ENCODE measurements around the gene DHX15. TPM values are rescaled to one million over a fixed set of nuclear protein-coding genes. Genes with fewer than 3 reads are reported as not detected.

DHX15 gene
- total RNA-seq, 3 donors from 2014 or later (not counting 1 experiment from before 2014, with no cell fraction given), result 174 to 180 (median 179) TPM

DNA sequence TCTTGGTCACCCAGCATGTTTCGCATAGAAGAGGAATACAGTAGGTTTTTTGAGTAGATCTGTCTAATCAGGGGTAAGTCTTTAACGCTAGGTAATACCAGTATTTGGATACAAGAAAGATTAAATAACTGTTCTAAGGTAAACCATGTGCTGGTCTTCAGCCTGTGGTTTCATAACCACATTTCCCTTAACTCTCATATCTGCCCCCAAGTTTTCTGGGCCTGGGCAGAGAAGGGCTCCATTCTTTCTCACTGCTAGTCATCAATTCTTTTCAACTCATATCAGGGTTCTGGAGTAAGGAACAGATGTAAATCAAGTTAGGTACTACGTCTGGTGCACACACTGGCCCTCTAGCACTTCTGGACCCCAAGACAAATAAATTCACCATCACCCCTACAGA, 49.0 kb downstream of the DHX15 start:
- peak in 1 of 3 donors; percentile 45 for ATAC-seq
- no peak overlapping the region for H3K4me3 Mint-ChIP-seq
- no peaks in the 10 kb centered on the region for H3K36me3 Mint-ChIP-seq
- Histone ChIP-seq H3K36me3 (ENCODE audit: control insufficient read depth, insufficient read depth, low read length) (peaks cover 63% of the 10 kb centered on the region), H3K9me3 (ENCODE audit: control insufficient read depth, insufficient read depth, low read length) (no peaks in the 10 kb centered on the region), H3K27ac (ENCODE audit: low read length) (no peak overlapping the region), H3K27me3 (ENCODE audit: control insufficient read depth, insufficient read depth, low read length) (no peaks in the 10 kb centered on the region), H3K4me3 (ENCODE audit: low read length) (no peak overlapping the region), H3K4me1 (ENCODE audit: control insufficient read depth, insufficient read depth, low read length) (no peaks in the 10 kb centered on the region)
- H3K27me3 Mint-ChIP-seq (ENCODE audit: low read depth in 2 of 2), result no peaks in the 10 kb centered on the region
- no peaks in the 10 kb centered on the region for H3K9me3 Mint-ChIP-seq
- TF ChIP-seq, protein P1, sequence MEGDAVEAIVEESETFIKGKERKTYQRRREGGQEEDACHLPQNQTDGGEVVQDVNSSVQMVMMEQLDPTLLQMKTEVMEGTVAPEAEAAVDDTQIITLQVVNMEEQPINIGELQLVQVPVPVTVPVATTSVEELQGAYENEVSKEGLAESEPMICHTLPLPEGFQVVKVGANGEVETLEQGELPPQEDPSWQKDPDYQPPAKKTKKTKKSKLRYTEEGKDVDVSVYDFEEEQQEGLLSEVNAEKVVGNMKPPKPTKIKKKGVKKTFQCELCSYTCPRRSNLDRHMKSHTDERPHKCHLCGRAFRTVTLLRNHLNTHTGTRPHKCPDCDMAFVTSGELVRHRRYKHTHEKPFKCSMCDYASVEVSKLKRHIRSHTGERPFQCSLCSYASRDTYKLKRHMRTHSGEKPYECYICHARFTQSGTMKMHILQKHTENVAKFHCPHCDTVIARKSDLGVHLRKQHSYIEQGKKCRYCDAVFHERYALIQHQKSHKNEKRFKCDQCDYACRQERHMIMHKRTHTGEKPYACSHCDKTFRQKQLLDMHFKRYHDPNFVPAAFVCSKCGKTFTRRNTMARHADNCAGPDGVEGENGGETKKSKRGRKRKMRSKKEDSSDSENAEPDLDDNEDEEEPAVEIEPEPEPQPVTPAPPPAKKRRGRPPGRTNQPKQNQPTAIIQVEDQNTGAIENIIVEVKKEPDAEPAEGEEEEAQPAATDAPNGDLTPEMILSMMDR (IDR thresholded peaks at IDR 0.05), result no peak
- H3K27ac Mint-ChIP-seq, result peak overlapping the region; percentile 17 to 68
- DNase-seq, result no peak
- H3K4me1 Mint-ChIP-seq, result peaks cover 15 to 26% of the 10 kb centered on the region in 2 donors
- intact Hi-C loops (cut with micrococcal nuclease), result no loop called here
- WGBS (ENCODE audit: insufficient coverage), result 100% methylated on average over 1 of the region's 3 CpGs

DNA sequence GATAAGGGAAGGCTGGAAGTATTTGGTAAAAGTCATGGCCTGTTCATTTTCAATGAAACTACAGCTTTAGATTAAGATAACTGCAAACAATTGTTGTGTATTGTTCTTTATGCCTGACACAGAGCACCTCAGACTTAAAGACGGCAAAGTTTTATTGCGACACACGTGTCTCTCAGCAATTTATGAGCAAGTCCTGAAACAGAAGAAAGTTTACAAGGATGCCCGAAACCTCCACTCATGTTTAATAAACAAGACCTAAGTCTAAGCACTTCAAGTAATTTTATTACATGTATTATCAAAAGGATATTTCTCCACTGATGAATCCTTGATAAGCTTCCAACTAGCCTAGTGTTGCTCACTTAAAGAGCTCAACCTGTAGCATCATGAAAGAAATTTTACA, 51.0 kb downstream of the DHX15 start:
- intact Hi-C loops (cut with micrococcal nuclease), result no loop called here
- H3K36me3 Mint-ChIP-seq, result no peaks in the 10 kb centered on the region
- DNase-seq (no peak), ATAC-seq (no peak)
- H3K4me3 ChIP-seq (ENCODE audit: low read length), result no peak overlapping the region
- H3K27me3 Mint-ChIP-seq (ENCODE audit: low read depth in 2 of 2), result no peaks in the 10 kb centered on the region
- no peaks in the 10 kb centered on the region for H3K9me3 ChIP-seq (ENCODE audit: control insufficient read depth, insufficient read depth, low read length)
- TF ChIP-seq, protein P1 (IDR thresholded peaks at IDR 0.05), result no peak
- no peak overlapping the region for H3K4me3 Mint-ChIP-seq
- no peaks in the 10 kb centered on the region for H3K4me1 ChIP-seq (ENCODE audit: control insufficient read depth, insufficient read depth, low read length)
- 95% methylated on average over 4 of the region's 4 CpGs for whole genome bisulfite sequencing (ENCODE audit: insufficient coverage)
- no peak overlapping the region for H3K27ac ChIP-seq (ENCODE audit: low read length)
- H3K4me1 Mint-ChIP-seq, result peaks cover 12 to 23% of the 10 kb centered on the region in 2 donors
- H3K9me3 Mint-ChIP-seq, result no peaks in the 10 kb centered on the region
- H3K27me3 ChIP-seq (ENCODE audit: control insufficient read depth, insufficient read depth, low read length), result no peaks in the 10 kb centered on the region
- H3K36me3 ChIP-seq (ENCODE audit: control insufficient read depth, insufficient read depth, low read length), result peaks cover 63% of the 10 kb centered on the region
- H3K27ac Mint-ChIP-seq, result no peak overlapping the region

DNA sequence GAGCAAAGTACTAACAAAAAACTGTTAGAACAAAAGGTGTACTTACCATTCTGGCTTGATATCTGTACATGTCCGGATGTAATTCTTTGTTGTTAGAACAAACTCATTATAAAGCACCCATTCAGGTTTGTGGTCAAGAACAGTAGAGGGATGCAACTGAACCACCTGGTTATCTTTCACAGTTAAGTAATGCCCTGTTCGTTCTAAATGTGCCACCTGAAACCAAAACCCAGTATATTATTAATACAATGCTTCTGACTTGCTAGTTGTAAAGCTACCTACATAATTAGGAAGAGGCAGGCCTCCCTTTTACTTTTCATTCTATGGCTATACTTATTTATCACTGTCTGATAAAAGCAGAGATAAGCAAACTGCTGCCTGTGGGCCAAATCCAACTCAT, 54.8 kb downstream of the DHX15 start:
- Histone ChIP-seq H3K9me3 (ENCODE audit: control insufficient read depth, insufficient read depth, low read length) (no peaks in the 10 kb centered on the region), H3K4me3 (ENCODE audit: low read length) (no peak overlapping the region), H3K4me1 (ENCODE audit: control insufficient read depth, insufficient read depth, low read length) (no peaks in the 10 kb centered on the region), H3K36me3 (ENCODE audit: control insufficient read depth, insufficient read depth, low read length) (peaks cover 75% of the 10 kb centered on the region), H3K27ac (ENCODE audit: low read length) (no peak overlapping the region), H3K27me3 (ENCODE audit: control insufficient read depth, insufficient read depth, low read length) (no peaks in the 10 kb centered on the region)
- Mint-ChIP-seq H3K4me1 (peaks cover 7 to 8% of the 10 kb centered on the region in 2 donors), H3K27me3 (ENCODE audit: low read depth in 2 of 2) (no peaks in the 10 kb centered on the region), H3K9me3 (no peaks in the 10 kb centered on the region), H3K36me3 (no peaks in the 10 kb centered on the region), H3K27ac (peak overlapping the region; percentile 31 to 68), H3K4me3 (no peak overlapping the region)
- TF ChIP-seq, protein P1 (IDR thresholded peaks at IDR 0.05), result no peak
- DNase-seq, result no peak
- intact Hi-C loops (cut with micrococcal nuclease), result no loop called here
- 75% methylated on average over 2 of the region's 2 CpGs for WGBS (ENCODE audit: insufficient coverage)
- no peak for ATAC-seq

DNA sequence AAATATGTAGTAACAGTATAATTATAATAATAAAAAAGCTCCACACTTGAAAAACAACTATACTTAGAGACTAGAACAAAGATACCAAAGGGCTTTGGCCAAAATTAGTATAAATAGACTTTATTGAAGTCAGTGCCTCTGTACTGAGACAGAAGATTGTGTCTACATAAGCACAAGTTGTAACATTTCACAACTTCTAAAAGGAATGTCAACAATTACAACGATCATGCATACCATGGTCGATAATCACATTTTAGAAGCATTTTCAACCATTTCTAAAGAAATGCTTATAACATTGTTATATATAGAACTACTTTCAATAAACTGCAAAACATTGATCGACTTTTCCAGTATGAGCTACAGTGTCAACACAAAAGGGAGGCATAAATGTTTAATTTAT, 57.0 kb downstream of the DHX15 start:
- DNase-seq, result no peak
- TF ChIP-seq, protein P1 (IDR thresholded peaks at IDR 0.05), result no peak
- WGBS (ENCODE audit: insufficient coverage), result 100% methylated on average over 1 of the region's 3 CpGs
- Histone ChIP-seq H3K36me3 (ENCODE audit: control insufficient read depth, insufficient read depth, low read length) (peaks cover 68% of the 10 kb centered on the region), H3K9me3 (ENCODE audit: control insufficient read depth, insufficient read depth, low read length) (no peaks in the 10 kb centered on the region), H3K4me1 (ENCODE audit: control insufficient read depth, insufficient read depth, low read length) (no peaks in the 10 kb centered on the region), H3K4me3 (ENCODE audit: low read length) (no peak overlapping the region), H3K27me3 (ENCODE audit: control insufficient read depth, insufficient read depth, low read length) (no peaks in the 10 kb centered on the region), H3K27ac (ENCODE audit: low read length) (no peak overlapping the region)
- Mint-ChIP-seq H3K27me3 (ENCODE audit: low read depth in 2 of 2) (no peaks in the 10 kb centered on the region), H3K4me1 (peaks cover 13 to 14% of the 10 kb centered on the region in 2 donors), H3K27ac (peak overlapping the region in 1 of 2 donors; percentile 39), H3K4me3 (no peak overlapping the region), H3K9me3 (no peaks in the 10 kb centered on the region), H3K36me3 (no peaks in the 10 kb centered on the region)
- ATAC-seq, result no peak
- intact Hi-C loops (cut with micrococcal nuclease), result no loop called here
